DOHH2 (cell line): Measurements from ENCODE around the gene TAF11.

Source experiments
- H3F3A ChIP-seq: fragments of 200-600 bp; sonication (generic), shearing (Covaris generic); 2 replicates; pipeline ENCODE4 v1.6.0; 2016; ENCODE audit warnings: antibody characterized with exemption, mild to moderate bottlenecking; ENCODE audit not compliant: control insufficient read depth, insufficient read depth
- H3K27ac ChIP-seq: fragments of 200-600 bp; sonication (generic); 2 replicates; pipeline ENCODE4 v1.5.1; 2014; ENCODE audit warnings: low read depth, mild to moderate bottlenecking, low read length, moderate library complexity
- H3K27me3 ChIP-seq: fragments of 200-600 bp; sonication (generic); 2 replicates; pipeline ENCODE4 v1.6.1; 2014; ENCODE audit warnings: mild to moderate bottlenecking, low read length, mixed read lengths; ENCODE audit not compliant: control insufficient read depth
- H3K36me3 ChIP-seq: fragments of 200-600 bp; sonication (generic); 2 replicates; pipeline ENCODE4 v1.6.1; 2014; ENCODE audit warnings: mild to moderate bottlenecking, low read length, moderate library complexity, mixed read lengths; ENCODE audit not compliant: control insufficient read depth
- H3K4me1 ChIP-seq: fragments of 200-600 bp; sonication (generic); 2 replicates; pipeline ENCODE4 v1.6.1; 2014; ENCODE audit warnings: mild to moderate bottlenecking, low read length, mixed read lengths; ENCODE audit not compliant: control insufficient read depth
- H3K4me2 ChIP-seq: fragments of 200-600 bp; sonication (generic); 2 replicates; pipeline ENCODE4 v1.6.0; 2014; ENCODE audit warnings: mild to moderate bottlenecking, low read length, moderate library complexity
- H3K4me3 ChIP-seq: fragments of 200-600 bp; sonication (generic); 2 replicates; pipeline ENCODE4 v1.5.1; 2014; ENCODE audit warnings: mild to moderate bottlenecking, low read length, mixed read lengths
- H3K79me2 ChIP-seq: fragments of 200-600 bp; sonication (generic); 2 replicates; pipeline ENCODE4 v1.6.1; 2014; ENCODE audit warnings: mild to moderate bottlenecking, low read length, mixed read lengths; ENCODE audit not compliant: control insufficient read depth
- H3K9me2 ChIP-seq: fragments of 200-600 bp; sonication (generic); replicated peaks from 2 replicates; pipeline ENCODE4 v1.6.1; 2014; ENCODE audit warnings: mild to moderate bottlenecking, low read length, mixed read lengths; ENCODE audit not compliant: control insufficient read depth
- H3K9me3 ChIP-seq: fragments of 200-600 bp; sonication (generic); 2 replicates; pipeline ENCODE4 v1.6.1; 2014; ENCODE audit warnings: antibody characterized with exemption, low read length, mixed read lengths; ENCODE audit not compliant: control insufficient read depth, insufficient read depth
- H4K20me1 ChIP-seq: fragments of 200-600 bp; sonication (generic); 2 replicates; pipeline ENCODE4 v1.6.0; 2014; ENCODE audit warnings: low read depth, mild to moderate bottlenecking, antibody characterized with exemption, low read length, moderate library complexity; ENCODE audit not compliant: control insufficient read depth, insufficient read depth
- CTCF ChIP-seq: fragments of 200-600 bp; sonication (generic); IDR thresholded peaks from one replicate; pipeline ENCODE4 v1.5.1; 2014; ENCODE audit warnings: antibody characterized with exemption, mild to moderate bottlenecking, low read depth, low read length; ENCODE audit not compliant: poor library complexity, severe bottlenecking
- EZH2phosphoT487 ChIP-seq: fragments of 200-600 bp; sonication (generic); IDR thresholded peaks from 2 replicates; pipeline ENCODE4 v1.6.1; 2017; ENCODE audit warnings: borderline replicate concordance, mild to moderate bottlenecking, antibody characterized with exemption, low read length, moderate library complexity, mixed read lengths

TAF11 gene

GRCh38 chr6:34920097-34920496, 32.3 kb upstream of the TAF11 start:
- Histone ChIP-seq H3K79me2 (no peaks in the 10 kb centered on the region), H4K20me1 (0 out of 2 replicates have a peak, but pooled peaks cover 4% of the 10 kb centered on the region), H3K27me3 (no peaks in the 10 kb centered on the region), H3K36me3 (no peaks in the 10 kb centered on the region), H3K4me1 (peaks cover 11% of the 10 kb centered on the region), H3K9me2 (no peaks in the 10 kb centered on the region), H3F3A (no peaks in the 10 kb centered on the region), H3K4me3 (no peak overlapping the region), H3K4me2 (no peak overlapping the region), H3K9me3 (no peaks in the 10 kb centered on the region), H3K27ac (no peak overlapping the region)
- no peak for TF ChIP-seq EZH2phosphoT487
- TF ChIP-seq CTCF = no peak

GRCh38 chr6:34919651-34920050, 31.8 kb upstream of the TAF11 start:
- Histone ChIP-seq H3K9me2 (no peaks in the 10 kb centered on the region), H3K27me3 (no peaks in the 10 kb centered on the region), H3K27ac (no peak overlapping the region), H3K9me3 (no peaks in the 10 kb centered on the region), H3K4me3 (no peak overlapping the region), H3K4me1 (peaks cover 11% of the 10 kb centered on the region), H3F3A (no peaks in the 10 kb centered on the region), H3K36me3 (no peaks in the 10 kb centered on the region), H3K79me2 (no peaks in the 10 kb centered on the region), H3K4me2 (no peak overlapping the region), H4K20me1 (0 out of 2 replicates have a peak, but pooled peaks cover 4% of the 10 kb centered on the region)
- TF ChIP-seq EZH2phosphoT487 = no peak
- TF ChIP-seq CTCF = no peak

- Histone ChIP-seq H3K4me1 (peaks cover 13% of the 10 kb centered on the region), H3K27me3 (no peaks in the 10 kb centered on the region), H3K79me2 (no peaks in the 10 kb centered on the region), H4K20me1 (no peaks in the 10 kb centered on the region), H3K9me2 (no peaks in the 10 kb centered on the region), H3F3A (no peaks in the 10 kb centered on the region), H3K4me2 (no peak overlapping the region), H3K27ac (no peak overlapping the region), H3K36me3 (no peaks in the 10 kb centered on the region), H3K4me3 (no peak overlapping the region), H3K9me3 (no peaks in the 10 kb centered on the region)
- no peak for TF ChIP-seq EZH2phosphoT487
- no peak for TF ChIP-seq CTCF
These were observed 29.9 kb upstream of the TAF11 start for GRCh38 chr6:34917626-34918285.
